Hepatic stellate cell (primary cell): ENCODE data around the gene RCVRN.

Experiments used
- DNase-seq: peaks from one replicate; pipeline ENCODE4 v3.0.0; 2011; ENCODE audit warnings: low spot score

The RCVRN gene

DNA sequence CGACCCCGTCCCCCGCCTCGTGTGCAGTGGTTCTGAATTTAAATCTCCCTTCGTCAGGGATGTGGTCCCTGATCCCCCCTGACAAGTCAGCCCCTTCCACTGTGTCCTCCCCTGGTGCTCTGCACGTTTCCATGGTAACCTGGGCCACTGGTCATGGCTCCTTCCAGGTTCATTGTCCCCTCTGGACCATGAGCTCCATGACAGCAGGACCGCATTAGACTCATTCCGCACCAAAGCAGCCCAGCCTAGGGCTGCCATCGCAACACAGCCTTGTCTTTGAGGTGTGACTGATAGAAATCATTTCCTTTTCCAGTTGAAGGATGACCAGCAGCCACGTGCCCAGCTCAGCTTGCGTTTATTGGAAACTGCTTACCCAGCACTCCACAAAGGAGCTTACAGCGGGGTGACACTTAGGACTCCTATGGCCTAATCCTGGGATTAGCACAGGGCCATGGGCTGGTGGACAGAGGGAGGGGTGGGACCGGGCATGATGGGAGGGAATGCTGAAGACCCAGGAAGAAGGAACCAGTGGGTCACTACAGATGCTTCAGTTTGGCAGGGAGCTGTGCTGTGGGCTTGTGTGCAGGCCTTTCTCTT lies 7.6 kb downstream of the RCVRN start:
- DNase-seq = no peak

DNA sequence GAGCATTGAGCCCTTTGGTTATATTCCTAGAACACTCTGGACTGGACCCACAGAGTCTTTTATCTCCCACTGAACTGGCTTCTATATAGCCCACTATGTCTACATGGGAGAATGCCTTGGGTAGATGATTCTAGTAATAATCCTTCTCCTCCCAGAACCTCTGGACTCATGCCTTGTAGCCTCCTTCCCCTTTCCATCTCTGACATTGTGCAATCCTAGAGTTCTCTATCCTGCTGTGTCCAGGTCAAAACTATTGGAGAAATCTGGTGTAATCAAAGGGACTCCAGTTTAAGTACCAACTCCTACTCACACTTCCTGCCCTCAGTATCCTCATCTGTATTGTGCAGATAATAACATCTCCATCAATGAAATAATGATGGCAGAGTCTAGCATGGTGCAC lies 9.1 kb downstream of the RCVRN start:
- no peak for DNase-seq

DNA sequence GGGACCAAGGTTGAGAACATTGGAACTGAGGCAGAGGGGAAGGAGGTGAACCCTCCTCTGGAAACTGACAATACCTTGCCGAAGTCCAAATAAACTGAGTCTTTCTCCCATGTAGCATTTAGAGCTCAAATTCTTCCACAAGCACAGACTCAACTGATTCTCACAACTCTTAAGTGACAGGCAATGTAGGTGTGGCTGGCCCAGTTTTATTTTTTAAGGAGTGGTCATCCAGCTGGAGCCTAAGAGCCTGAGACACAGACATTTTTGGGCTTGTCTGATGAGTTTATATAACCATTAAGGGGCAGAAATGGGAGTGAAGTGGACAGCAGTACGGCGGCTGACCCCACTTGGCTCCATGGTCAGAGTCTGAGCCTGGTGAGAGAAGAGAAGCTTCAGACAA lies 10.8 kb downstream of the RCVRN start:
- no peak for DNase-seq

DNA sequence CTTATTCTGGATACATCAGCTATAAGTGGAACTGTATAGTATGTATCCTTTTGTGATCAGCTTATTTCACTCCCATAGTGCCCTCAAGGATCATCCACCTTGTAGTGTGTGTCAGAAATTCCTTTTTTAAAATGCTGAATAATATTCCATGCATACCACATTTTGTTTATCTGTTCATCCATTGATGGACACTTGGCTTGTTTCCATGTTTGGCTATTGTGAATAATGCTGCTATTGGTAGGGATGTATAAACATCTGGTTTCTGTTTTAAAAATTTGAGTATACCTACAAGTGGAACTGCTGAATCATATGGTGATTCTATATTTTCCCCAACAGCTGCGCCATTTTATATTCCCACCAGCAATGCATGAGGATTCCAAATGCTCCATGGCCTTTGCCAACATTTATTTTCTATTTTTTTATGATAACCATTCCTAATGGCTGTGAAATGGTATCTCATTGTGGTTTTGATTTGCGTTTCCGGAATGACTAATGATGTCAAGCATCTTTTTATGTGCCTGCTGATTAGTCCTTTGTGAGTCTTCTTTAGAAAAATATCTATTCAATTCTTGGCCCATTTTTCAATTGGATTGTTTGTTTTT lies 11.6 kb downstream of the RCVRN start:
- no peak for DNase-seq

DNA sequence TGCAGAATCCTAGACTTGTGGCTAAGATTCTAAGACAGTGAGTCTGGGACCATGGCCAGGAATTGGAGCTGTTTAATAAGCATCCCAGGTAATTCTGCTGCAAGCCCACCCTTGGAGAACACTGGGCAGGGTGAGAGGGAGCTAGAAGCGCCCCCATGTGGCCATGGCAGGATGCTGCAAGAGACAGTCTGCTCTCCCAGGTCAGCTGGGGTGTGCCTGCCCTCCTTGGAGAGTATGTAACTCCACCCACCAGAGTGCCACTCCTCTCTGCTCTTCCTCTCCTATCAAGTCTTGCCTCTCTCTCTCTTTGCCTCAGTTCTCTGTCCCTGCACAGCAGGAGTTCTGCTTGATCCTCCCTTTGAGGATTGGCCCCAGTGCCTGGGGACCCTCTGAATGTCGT lies 14.9 kb downstream of the RCVRN start:
- DNase-seq = no peak

DNA sequence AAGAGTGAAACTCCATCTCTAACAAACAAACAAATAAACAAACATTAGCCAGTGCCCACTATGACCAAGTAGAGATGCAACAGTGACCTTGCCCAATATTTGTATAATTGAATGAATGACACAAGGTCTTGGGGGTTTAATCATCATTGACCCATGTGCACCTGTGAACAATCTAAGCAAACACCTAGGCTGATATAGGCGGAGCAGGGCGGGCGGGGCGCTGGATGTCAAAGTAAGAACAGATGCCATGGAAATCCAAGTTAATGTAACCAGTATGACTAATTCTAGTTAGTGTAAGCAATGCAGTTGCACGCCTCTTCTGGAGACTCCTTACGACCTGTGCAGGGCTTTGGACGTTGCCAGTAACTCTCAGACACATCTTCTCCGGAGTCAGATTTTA lies 17.6 kb downstream of the RCVRN start:
- DNase-seq = no peak

DNA sequence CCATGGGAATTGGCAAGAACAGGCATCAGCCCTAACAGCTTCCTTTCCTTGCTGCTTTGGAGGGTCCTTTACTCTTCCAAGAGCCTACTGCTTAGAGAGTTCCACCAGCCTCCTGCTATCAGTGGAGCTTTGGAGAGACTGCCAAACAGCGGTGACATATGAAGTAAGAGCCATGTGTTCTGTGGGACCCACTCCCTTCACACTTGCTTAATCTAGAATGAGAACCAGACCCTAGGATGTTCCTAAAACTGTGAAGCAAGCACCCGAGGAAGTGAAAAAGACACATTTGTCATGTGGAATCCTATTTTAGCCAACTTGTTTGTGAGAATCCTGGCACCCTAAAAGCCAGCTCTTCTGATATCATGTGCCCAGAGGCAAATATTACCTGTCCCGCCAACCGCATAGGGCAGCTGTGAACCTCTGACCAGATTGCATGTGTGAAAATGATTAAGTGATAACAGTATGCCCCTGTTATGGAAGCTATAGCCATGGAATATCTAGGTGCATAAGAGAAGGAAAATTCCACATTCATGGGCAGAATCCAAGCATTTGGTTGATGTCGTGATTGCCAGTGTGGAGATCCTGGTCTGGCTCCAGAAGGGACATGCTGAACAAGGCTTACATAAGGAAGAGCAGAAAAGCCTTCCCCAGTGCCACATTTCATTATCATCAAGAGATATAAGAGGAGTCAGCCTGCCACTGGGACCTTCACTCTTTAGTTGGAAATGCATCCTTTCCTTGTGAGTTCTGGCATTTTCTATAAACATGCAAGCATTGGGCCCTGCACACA lies 18.7 kb downstream of the RCVRN start:
- DNase-seq = no peak

DNA sequence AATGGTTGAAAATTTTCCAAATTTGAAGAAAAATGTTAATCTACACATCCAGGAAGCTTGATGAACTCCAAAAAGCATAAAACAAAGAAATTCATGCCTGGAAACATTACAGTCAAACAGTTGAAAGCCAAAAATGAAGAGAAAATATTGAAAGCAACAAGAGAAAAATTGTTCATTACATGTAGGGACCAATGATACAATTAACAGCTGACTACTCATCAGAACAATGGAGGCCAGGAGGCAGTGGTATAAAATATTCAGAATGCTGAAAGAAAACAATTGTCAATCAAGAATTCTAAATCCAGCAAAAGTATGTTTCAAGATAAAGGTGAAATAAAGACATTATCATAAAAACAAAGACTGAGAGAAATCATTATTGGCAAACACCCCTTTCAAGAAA lies 21.6 kb downstream of the RCVRN start:
- DNase-seq = no peak

DNA sequence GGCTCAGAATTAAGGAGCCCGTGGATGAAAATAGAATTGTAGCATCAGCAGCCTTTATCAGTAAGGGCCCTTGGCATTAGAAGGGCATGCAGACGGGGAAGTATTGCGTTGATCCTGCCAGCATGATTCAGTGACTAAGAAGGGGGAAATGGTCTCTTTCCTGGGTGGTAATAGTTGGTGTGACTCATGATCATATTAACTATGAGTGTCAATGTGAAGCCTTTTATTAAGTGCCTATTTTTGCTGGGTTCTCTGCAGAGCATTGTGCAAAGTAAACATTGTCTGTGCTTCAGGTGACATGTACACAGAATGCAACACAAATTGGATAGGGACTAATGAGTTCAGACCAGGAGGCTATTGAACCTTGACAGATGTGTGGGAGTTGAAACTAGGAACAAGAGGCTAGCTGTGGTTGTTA lies 24.5 kb downstream of the RCVRN start:
- no peak for DNase-seq

DNA sequence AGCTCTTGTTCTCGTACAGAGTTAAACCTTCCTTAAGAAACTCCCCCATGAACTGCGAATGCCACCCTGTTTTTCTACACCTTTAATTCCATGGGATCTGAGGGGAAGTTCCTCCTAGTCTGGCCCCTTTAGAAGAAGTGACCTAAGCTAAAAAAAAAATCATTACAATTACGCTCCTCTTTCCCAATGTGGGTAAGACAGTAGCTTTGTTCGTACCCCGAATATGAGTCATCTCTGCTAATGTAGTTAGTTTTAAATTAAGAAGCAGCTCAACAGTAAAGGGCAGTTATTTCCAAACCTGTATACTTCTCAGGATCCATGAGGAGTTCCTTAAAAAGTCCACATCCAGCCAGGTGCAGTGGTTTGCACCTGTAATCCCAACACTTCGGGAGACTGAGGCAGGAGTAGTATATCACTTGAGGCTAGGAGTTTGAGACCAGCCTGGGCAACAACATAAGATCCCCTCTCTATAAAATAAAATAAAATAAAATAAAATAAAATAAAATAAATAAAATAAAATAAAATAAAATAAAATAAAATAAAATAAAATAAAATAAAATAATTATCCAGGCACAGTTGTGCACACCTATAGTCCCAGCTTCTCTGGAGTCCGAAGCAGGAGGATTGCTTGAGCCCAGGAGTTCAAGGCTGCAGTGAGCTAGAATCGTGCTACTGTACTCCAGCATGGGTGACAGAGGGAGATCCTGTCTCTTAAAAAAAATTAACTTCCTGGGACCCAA lies 26.1 kb downstream of the RCVRN start:
- no peak for DNase-seq

DNA sequence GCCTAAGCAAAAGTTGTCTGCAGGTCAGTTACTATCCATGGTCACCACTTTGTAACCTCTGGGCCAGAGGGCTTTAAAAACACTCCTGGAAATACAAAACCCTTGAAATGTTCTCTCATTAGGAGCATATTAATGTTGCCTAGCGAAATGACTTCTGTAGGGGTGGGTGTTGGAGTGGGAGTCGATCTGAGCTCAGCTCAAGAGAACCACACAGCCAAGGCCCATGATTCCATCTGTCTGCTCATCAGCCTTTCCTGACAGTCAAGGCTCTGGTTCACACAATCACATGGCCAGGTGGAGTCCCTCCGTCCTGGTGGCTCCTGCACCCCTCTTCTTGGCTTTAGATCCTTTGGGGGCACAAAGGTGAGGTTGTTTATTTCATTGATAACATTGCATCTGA lies 26.7 kb downstream of the RCVRN start:
- no peak for DNase-seq

DNA sequence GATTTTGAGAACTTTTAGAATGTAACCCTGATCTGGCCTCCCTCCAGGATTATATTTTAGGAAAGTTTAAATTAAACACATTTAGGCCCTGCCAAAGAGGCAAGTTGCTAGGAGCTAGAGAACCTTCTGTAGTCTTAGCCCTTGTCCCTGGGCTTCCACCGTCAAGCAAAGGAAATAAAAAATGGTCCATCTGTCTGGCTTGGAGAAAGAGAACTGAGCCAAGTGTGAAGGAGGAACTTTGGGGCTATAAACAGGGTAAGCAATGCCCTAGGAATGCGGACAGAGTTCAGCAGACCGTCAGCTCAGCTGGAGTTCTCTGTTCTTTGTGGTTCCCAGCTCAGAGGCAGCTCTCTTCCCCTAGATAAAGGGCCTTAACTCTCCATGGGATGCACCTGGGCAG lies 29.6 kb downstream of the RCVRN start:
- DNase-seq = no peak

DNA sequence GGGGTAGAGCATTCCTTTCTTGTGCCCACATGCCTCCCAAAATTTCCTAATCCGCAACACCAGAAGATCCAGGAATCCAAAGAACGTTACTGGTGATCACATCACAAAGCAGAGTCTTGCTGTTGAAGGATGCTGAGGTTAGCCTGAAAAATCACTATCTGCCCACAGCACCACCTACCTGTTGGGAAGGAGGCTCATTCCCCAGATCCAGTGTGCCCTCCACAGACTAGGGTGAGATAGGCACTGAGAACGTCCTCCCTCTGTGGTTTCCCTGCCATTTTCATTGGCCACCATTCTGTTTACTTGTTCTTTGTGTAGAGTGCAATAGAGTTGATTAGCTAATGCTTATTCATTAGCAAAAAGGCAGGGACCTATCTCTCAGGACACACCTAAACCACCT lies 30.3 kb downstream of the RCVRN start:
- no peak for DNase-seq

DNA sequence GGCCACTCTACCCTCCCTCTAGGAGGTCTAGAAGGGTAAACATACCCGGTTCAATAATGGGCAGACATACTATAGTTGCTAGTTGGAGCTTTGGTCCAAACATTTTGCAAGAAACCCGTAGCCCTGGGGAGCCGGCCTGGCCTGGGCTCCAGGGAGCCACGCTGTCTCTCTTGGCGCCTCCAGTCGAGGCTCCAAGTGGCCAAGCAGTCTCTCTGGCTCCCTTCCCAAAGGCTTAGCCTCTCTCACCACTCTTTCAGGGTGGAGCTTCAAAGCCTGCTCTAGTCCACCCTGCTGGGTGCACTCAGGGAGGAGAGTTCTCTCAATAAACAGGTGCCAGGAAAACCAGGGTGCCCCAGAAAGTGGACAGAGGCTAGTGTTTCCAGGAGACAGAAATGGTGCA lies 32.2 kb downstream of the RCVRN start:
- no peak for DNase-seq

DNA sequence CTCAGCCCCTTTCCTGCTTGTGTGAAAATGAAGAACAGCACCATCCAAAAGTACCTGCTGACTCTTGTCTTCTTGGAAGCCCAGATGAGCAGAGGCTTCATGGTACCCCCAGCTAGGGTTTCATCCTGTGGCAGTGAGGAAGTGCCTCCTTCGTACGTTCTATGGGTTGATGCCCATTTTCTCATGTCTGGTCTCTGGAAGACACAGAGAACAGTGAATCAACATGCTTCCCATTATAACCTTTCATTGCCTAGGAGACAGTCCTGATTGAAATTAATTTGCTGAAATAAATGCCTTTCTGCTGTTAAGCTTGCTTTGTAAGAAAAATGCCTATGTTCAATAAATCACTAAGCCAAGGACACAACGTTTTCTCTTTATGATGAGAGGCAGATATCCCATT lies 36.5 kb downstream of the RCVRN start:
- DNase-seq = no peak

DNA sequence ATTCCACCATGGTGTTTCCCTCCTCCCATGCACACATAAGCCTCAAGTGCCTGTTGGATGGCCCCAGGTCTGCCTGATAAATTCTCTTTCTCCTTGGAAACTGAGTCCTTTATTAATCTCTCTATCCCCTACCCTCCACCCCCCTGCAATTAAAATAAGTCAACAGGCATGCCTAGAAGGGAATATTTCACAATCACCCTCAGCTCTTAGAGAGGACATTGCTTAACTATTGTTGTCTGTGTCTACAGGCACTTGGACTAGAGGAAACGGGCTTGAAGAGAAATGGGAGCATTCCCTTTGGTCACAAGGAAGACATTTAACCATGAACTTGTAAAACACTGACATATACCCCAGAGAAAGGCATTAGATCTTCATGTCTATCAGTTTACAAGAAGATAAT lies 39.5 kb downstream of the RCVRN start:
- DNase-seq = no peak

DNA sequence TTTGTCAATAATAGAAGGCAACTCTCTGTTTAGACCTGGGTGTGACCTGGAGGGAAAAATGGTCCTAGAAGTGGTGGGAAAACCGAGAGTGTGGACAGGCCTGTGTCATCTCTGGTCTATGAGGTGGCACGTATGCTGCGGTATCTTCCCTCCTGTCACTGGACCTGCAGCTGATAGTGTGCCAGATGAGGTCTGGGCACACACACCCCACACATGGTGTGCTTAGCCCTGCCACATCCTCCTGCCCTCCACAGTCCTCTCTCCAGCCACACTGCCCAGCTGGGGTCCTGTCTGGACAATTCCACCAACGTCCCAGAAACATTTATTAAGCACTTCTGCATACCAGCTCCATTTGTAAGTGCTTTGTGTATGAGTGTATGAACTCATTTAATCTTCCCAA lies 42.1 kb downstream of the RCVRN start:
- DNase-seq = no peak

DNA sequence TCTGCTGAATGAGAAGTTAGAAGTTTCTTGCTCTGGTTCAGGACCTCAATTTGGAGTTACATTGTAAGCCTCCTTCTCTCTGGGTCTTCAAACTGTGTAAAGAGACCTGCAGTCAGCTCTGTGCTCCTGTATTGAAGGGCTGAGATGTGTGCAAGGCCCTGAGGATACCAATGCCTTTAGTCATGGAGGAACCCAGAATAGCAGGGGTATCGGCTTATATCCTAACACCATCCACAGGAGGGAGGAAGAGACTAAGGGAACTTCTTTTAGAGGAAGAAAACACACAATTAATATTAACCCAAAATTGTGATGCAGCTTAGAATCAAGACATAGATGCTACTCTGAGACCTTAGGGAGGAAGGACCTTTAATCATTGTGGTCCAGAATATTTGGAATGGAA lies 42.9 kb downstream of the RCVRN start:
- no peak for DNase-seq

DNA sequence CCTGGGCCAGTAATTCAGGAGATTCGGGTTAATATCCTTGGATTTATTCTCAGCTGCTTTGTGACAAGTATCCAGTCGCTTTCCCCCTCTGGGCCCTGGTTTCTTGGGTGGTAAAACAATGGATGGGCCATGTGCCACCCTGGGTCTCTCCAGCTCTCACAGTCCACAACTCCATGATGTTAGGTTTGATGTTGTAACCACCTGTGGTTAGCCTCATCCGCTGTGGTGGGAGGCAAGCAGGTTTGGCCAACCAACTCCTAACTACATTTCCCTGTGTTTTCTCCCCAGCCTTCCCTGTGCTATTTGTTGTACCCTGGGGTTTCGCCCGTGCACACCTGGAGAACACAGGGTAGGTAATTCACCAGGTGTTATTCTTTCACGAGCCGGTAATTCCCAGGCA lies 44.2 kb downstream of the RCVRN start:
- DNase-seq = no peak

DNA sequence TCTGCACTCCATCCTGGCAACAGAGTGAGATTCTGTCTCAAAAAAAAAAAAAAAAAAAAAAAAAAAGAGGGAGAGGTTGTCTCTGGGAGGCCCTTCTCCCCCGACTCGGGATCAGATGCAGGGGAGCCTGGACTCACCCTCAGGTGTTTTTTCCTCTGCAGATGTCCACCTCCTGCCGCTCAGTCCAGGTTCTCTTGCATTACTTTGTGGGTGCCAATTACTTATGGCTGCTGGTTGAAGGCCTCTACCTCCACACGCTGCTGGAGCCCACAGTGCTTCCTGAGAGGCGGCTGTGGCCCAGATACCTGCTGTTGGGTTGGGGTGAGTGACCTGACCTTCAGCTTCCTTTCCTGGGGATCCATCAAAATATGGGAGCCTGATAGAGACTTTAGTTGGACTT lies 45.3 kb downstream of the RCVRN start:
- DNase-seq = no peak

DNA sequence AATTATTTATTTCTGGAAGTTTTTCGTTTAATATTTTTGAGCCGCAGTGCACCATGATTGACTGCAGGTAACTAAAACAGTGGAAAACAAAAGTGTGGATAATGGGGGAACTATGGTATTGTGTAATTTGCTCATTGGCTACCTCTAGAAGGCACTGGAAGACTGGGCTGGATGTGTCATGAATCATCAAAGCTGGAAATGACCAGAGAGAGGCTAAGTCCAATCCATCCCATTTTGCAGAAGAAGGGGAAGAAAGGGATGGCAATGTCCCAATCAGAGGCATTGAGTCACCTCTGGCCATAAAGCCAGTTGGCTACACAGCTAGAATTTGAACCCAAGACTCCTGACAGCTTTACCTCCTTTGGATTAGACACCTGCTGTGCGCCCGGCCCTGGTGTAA lies 50.0 kb downstream of the RCVRN start:
- no peak for DNase-seq

DNA sequence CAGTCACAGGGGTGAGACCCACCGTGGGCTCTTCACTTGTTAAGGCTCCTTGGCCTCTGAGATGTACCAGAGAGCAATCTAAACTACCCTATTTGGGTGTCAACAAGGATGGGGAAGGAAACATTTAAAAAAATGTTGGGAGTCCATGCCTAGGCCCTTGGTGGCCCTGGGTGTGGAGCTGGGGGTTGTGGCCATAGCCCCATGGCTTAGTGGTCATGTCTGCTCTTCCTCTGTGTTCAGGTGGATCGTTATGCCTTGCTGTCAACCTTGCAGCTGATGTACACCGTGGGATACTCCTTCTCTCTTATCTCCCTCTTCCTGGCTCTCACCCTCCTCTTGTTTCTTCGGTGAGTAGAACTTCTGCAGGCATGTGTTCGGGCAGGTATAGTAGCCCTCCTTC lies 50.8 kb downstream of the RCVRN start:
- no peak for DNase-seq

DNA sequence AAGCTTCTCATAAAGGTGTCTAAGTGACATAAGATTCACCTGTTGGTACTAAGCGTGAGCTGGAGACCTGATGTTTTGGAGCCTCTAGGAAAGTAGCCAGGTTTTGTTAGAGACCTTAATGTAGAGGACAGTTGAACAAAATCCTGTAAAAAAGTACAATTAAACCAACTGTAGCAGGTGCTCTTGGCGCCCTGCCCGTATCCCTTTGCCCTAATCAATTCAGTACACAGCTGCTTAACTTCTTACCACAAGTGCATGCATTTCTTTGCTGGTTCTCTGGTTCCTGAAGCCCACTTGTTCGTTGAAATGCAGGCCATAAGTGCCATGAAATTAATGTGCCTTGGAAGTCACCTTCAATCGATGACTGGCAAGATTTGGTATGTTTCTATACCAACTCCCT lies 54.9 kb downstream of the RCVRN start:
- DNase-seq = no peak
